SH-SY5Y (cell line): Measurements from ENCODE around the gene SNRK.

Experiments used
- GATA2 ChIP-seq: IDR thresholded peaks from 2 replicates; pipeline ENCODE4 v1.6.1; 2011; ENCODE audit warnings: mild to moderate bottlenecking, low read depth, low read length
- GATA3 ChIP-seq: IDR thresholded peaks from 2 replicates; pipeline ENCODE4 v1.6.1; 2011; ENCODE audit warnings: low read depth, mild to moderate bottlenecking, low read length, moderate library complexity

DNA sequence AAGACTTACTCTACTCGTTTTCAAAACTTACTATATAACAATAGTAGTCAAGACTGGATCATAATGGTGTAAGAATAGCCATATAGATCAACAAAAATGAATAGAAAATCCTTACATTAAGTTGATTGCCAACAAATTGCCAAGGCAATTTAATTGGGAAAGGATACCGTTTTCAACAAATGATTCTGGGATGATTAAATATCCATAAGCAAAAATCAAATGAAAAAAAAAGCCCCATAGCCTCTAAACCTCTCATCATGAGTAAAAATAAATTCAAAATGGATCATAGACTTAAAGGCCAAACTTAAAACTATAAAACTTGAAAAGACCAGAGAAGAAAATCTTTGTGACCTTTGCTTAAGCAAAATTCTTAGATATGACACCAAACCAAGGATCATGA lies 5.3 kb upstream of the SNRK start:
- TF ChIP-seq GATA3 (no peak), GATA2 (no peak)
